Measurements from ENCODE around the gene RALGPS1. TPM values are rescaled to one million over a fixed set of nuclear protein-coding genes. Genes with fewer than 3 reads are reported as not detected.

RALGPS1 gene
- total and polyA plus RNA-seq, 2 of the 8 experiments (the other 6 are each of a cell fraction or from before 2014, with no cell fraction given), result 20.0 to 23.5 TPM

DNA sequence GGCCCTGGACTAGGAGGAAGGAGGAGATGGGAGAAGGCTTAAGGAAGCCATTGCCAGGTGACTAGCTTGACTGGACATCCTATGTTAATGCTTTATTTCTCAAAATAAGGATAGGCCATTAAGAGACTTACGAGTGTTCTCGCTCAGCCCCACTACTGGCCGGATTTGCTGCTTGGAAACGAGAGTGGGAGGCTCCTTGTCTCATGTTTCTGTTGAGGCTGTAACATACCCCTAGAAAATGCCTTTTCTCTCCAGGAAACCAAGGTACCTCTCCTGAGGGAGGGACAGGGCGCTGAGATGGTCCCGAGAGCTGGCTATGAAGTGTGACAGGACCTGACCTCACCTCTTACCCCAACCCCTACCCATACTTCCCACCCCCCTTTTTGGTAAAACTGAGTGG lies 60.0 kb downstream of the RALGPS1 start:
- ChIA-PET POLR2A (ENCODE audit: partially characterized antibody) (no interaction called here), CTCF (ENCODE audit: partially characterized antibody) (interaction anchor here (0.8 to 2.6 kb wide), 4 partner anchors 10 to 225 kb away, joined by 3 to 10 read pairs (median 6); no protein-coding TSS in a partner anchor)
- Histone ChIP-seq H3K4me3 (ENCODE audit: extremely low read depth in 1 of 4, insufficient read depth in 2 of 4, low read depth in 3 of 4, low read length in 4 of 4) (no peak overlapping the region), H3K79me1 (ENCODE audit: low read depth, low read length) (no peaks in the 10 kb centered on the region), H3K56ac (replicated peaks; ENCODE audit: insufficient read length, low read depth, low read length) (no peak overlapping the region), H2AFZ (ENCODE audit: low read length) (no peak overlapping the region), H3K9me3 (ENCODE audit: insufficient read depth in 2 of 2, low read depth in 1 of 2, low read length in 1 of 2) (no peaks in the 10 kb centered on the region), H3K14ac (ENCODE audit: insufficient read length) (no peak overlapping the region), H3K4me1 (replicated peaks in 1 of 4; ENCODE audit: control insufficient read depth in 3 of 4, insufficient read depth in 4 of 4, low read length in 3 of 4) (0 out of 7 replicates have a peak, but pooled peaks cover 0 to 3% (median 0%) of the 10 kb centered on the region in 4 experiments), H2BK5ac (ENCODE audit: low read depth, low read length) (no peak overlapping the region), H2BK20ac (ENCODE audit: low read length) (no peak overlapping the region), H3K79me2 (ENCODE audit: control insufficient read depth in 1 of 2, insufficient read depth in 2 of 2, low read length in 2 of 2) (no peaks in the 10 kb centered on the region), H3K23me2 (ENCODE audit: low read depth, low read length) (peaks cover 2% of the 10 kb centered on the region; the same call in 1 of the 2 replicates), H2BK15ac (ENCODE audit: low read length) (no peak overlapping the region), H2AK5ac (ENCODE audit: low read depth, low read length) (no peak overlapping the region), H3K23ac (ENCODE audit: insufficient read length) (no peak overlapping the region), H3K27me3 (replicated peaks in 1 of 4; ENCODE audit: control insufficient read depth in 3 of 4, extremely low read depth in 1 of 4, insufficient read depth in 3 of 4, low read length in 3 of 4) (no peaks in the 10 kb centered on the region), H3K18ac (ENCODE audit: extremely low read depth, low read length) (no peak overlapping the region), H2BK120ac (replicated peaks; ENCODE audit: low read depth, low read length) (no peak overlapping the region), H3K27ac (ENCODE audit: low read depth, low read length) (no peak overlapping the region), H3K4ac (replicated peaks; ENCODE audit: insufficient read length, low read depth, low read length) (no peak overlapping the region), H3K9ac (replicated peaks in 1 of 4; ENCODE audit: extremely low read depth in 1 of 4, low read depth in 3 of 4, low read length in 3 of 4) (no peak overlapping the region; a peak in 1 of 7 replicates), H4K8ac (ENCODE audit: extremely low read depth, insufficient read depth, low read length) (no peak overlapping the region), H4K20me1 (replicated peaks in 1 of 2; ENCODE audit: control insufficient read depth in 1 of 2, insufficient read depth in 2 of 2, low read length in 2 of 2) (peaks cover 0 to 2% of the 10 kb centered on the region in 2 experiments), H4K5ac (ENCODE audit: insufficient read length, low read depth, low read length) (no peak overlapping the region), H2BK12ac (ENCODE audit: low read depth, low read length) (no peak overlapping the region), H4K91ac (replicated peaks; ENCODE audit: insufficient read length, low read length) (no peak overlapping the region), H3K36me3 (ENCODE audit: control insufficient read depth in 2 of 4, insufficient read depth in 4 of 4, low read length in 3 of 4) (no peaks in the 10 kb centered on the region; a peak in 1 of 8 replicates), H3K4me2 (ENCODE audit: insufficient read depth in 1 of 2, low read depth in 2 of 2, low read length in 2 of 2) (no peak overlapping the region)
- DNase-seq (ENCODE audit: low read depth in 1 of 2, low spot score in 2 of 2) (peak in 1 of 2 experiments; percentile 41), FAIRE-seq (no peak)
- no peak for TF ChIP-seq NANOG (IDR thresholded peaks at IDR 0.05; ENCODE audit: insufficient read depth, low read depth, low read length, poor library complexity, severe bottlenecking)
- 86% methylated on average over 6 of the region's 6 CpGs; no CpG with 5 or more reads in 1 of the 2 experiments for WGBS, 2 experiments (ENCODE audit: extremely low coverage in 1 of 2, insufficient coverage in 1 of 2, insufficient read length in 1 of 2, insufficient replicate concordance in 2 of 2, low coverage in 1 of 2, low lambda C conversion rate in 2 of 2, missing lambda C conversion rate in 1 of 2)

Measured in H1 (cell line).